SK-N-SH (cell line): ENCODE data around the gene BTN3A1. TPM values are rescaled to one million over a fixed set of nuclear protein-coding genes. Genes with fewer than 3 reads are reported as not detected.

ENCODE experiments used
- CTCF ChIA-PET: fragments of 300-600, 350-600 bp; formaldehyde crosslinking; extraction: SDS; loops from one replicate; lab custom pipeline; 2021; lab: Yijun Ruan, JAX
- POLR2A ChIA-PET: fragments of 350-600 bp; sonication (Branson Sonifier 250); formaldehyde crosslinking; extraction: SDS; loops from one replicate; lab custom pipeline; 2020; ENCODE audit warnings: antibody characterized with exemption, inconsistent platforms; lab: Yijun Ruan, JAX
- DNase-seq: peaks from one replicate; pipeline ENCODE4 v3.0.0; 2012
- H2AFZ ChIP-seq: fragments of 200-600 bp; sonication (generic); 2 replicates; pipeline ENCODE4 v1.8.1; 2016; ENCODE audit warnings: antibody characterized with exemption, mild to moderate bottlenecking, low read depth
- H3F3A ChIP-seq: fragments of 200-600 bp; sonication (generic); replicated peaks from 2 replicates; pipeline ENCODE3; 2016; ENCODE audit warnings: antibody characterized with exemption, mild to moderate bottlenecking; ENCODE audit not compliant: insufficient read depth
- H3K27ac ChIP-seq, 2 experiments: fragments of 200-500 bp in 1 of 2; fragments of 200-600 bp in 1 of 2; sonication (Bioruptor generic) in 1 of 2; sonication (generic), shearing (Covaris generic) in 1 of 2; 2 replicates each; pipeline versions ENCODE4 v1.5.1 to v1.6.1; 2014 to 2016; ENCODE audit warnings: low read depth in 2 of 2, inconsistent platforms in 1 of 2, low read length in 1 of 2, mild to moderate bottlenecking in 1 of 2, mixed read lengths in 1 of 2
- H3K27me3 ChIP-seq: fragments of 200-600 bp; sonication (generic), shearing (Covaris generic); 2 replicates; pipeline ENCODE4 v1.6.1; 2016; ENCODE audit warnings: mixed run types; ENCODE audit not compliant: insufficient read depth
- H3K36me3 ChIP-seq, 2 experiments: fragments of 200-500 bp in 1 of 2; fragments of 200-600 bp in 1 of 2; sonication (Bioruptor generic) in 1 of 2; sonication (generic) in 1 of 2; replicated peaks in 1 of 2; 2 replicates each; pipeline versions ENCODE3 to v1.5.1; 2014 to 2016; ENCODE audit warnings: low read length in 1 of 2, mild to moderate bottlenecking in 1 of 2; ENCODE audit not compliant: insufficient read depth in 2 of 2, control insufficient read depth in 1 of 2
- H3K4me1 ChIP-seq, 2 experiments: fragments of 200-500 bp in 1 of 2; fragments of 200-600 bp in 1 of 2; sonication (Bioruptor generic) in 1 of 2; sonication (generic), shearing (Covaris generic) in 1 of 2; 2 replicates each; pipeline versions ENCODE4 v1.5.1 to v1.6.1; 2014 to 2016; ENCODE audit warnings: low read depth in 1 of 2, low read length in 1 of 2, mixed run types in 1 of 2; ENCODE audit not compliant: insufficient read depth in 2 of 2, control insufficient read depth in 1 of 2
- H3K4me2 ChIP-seq: fragments of 200-600 bp; sonication (generic), shearing (Covaris generic); 2 replicates; pipeline ENCODE4 v1.6.1; 2017; ENCODE audit warnings: mixed run types
- H3K4me3 ChIP-seq, 2 experiments: fragments of 200-500 bp in 1 of 2; fragments of 200-600 bp in 1 of 2; sonication (Bioruptor generic) in 1 of 2; sonication (generic), shearing (Covaris generic) in 1 of 2; 2 replicates each; pipeline versions ENCODE4 v1.5.1 to v1.8.1; 2014 to 2016; ENCODE audit warnings: low read depth in 2 of 2, inconsistent platforms in 1 of 2, low read length in 1 of 2, mild to moderate bottlenecking in 1 of 2, mixed read lengths in 1 of 2, moderate library complexity in 1 of 2
- H3K79me2 ChIP-seq: fragments of 200-600 bp; sonication (generic); 2 replicates; pipeline ENCODE4 v1.8.1; 2017; ENCODE audit warnings: mild to moderate bottlenecking; ENCODE audit not compliant: insufficient read depth
- H3K9ac ChIP-seq: fragments of 200-600 bp; sonication (generic); 2 replicates; pipeline ENCODE4 v1.6.1; 2017; ENCODE audit warnings: mixed run types
- H3K9me2 ChIP-seq: fragments of 200-600 bp; sonication (generic); 2 replicates; pipeline ENCODE4 v1.6.1; 2017; ENCODE audit warnings: mixed run types
- H3K9me3 ChIP-seq: fragments of 200-600 bp; sonication (generic); 2 replicates; pipeline ENCODE4 v1.6.1; 2017; ENCODE audit warnings: mixed run types, mild to moderate bottlenecking, moderate library complexity
- H4K20me1 ChIP-seq: fragments of 200-600 bp; sonication (generic); 2 replicates; pipeline ENCODE4 v1.6.1; 2017; ENCODE audit warnings: mild to moderate bottlenecking, mixed run types; ENCODE audit not compliant: insufficient read depth
- CHD2 ChIP-seq: fragments of 150-350 bp; IDR thresholded peaks from 2 replicates; pipeline ENCODE4 v1.6.1; 2018; ENCODE audit warnings: low read length; ENCODE audit not compliant: partially characterized antibody
- ELF1 ChIP-seq: IDR thresholded peaks from 2 replicates; pipeline ENCODE4 v1.4.0; 2012
- FOSL2 ChIP-seq: IDR thresholded peaks from 2 replicates; pipeline ENCODE4 v1.4.0; 2012; ENCODE audit warnings: low read depth, mild to moderate bottlenecking, moderate library complexity, borderline replicate concordance
- FOXJ3 ChIP-seq: sonication (generic); formaldehyde crosslinking; IDR thresholded peaks from 2 replicates; pipeline ENCODE4 v1.5.1; 2020; ENCODE audit warnings: mild to moderate bottlenecking, missing genetic modification reagents
- FOXM1 ChIP-seq: IDR thresholded peaks from 2 replicates; pipeline ENCODE4 v1.4.0; 2012; ENCODE audit warnings: low read depth, mild to moderate bottlenecking
- GATA2 ChIP-seq: sonication (generic); formaldehyde crosslinking; IDR thresholded peaks from 2 replicates; pipeline ENCODE4 v1.5.0; 2020; ENCODE audit warnings: mild to moderate bottlenecking, missing genetic modification reagents
- JUND ChIP-seq: IDR thresholded peaks from 2 replicates; pipeline ENCODE4 v1.4.0; 2012
- NFIC ChIP-seq: IDR thresholded peaks from 2 replicates; pipeline ENCODE4 v1.4.0; 2012; ENCODE audit warnings: borderline replicate concordance
- POLR2AphosphoS5 ChIP-seq: IDR thresholded peaks from 2 replicates; pipeline ENCODE4 v1.6.1; 2012; ENCODE audit warnings: low read depth, low read length
- RAD21 ChIP-seq: IDR thresholded peaks from 2 replicates; pipeline ENCODE4 v1.6.1; 2012; ENCODE audit warnings: mild to moderate bottlenecking, low read length
- RCOR1 ChIP-seq: fragments of 150-350 bp; IDR thresholded peaks from 2 replicates; pipeline ENCODE4 v1.6.1; 2017; ENCODE audit warnings: antibody characterized with exemption, low read length
- RFX5 ChIP-seq: IDR thresholded peaks from 2 replicates; pipeline ENCODE4 v1.6.1; 2012; ENCODE audit warnings: mild to moderate bottlenecking, improper control_type of control experiment, low read length
- TAF1 ChIP-seq: IDR thresholded peaks from 2 replicates; pipeline ENCODE4 v1.6.1; 2012; ENCODE audit warnings: low read depth, mild to moderate bottlenecking, low read length, moderate library complexity, borderline replicate concordance
- TCF12 ChIP-seq: IDR thresholded peaks from 2 replicates; pipeline ENCODE4 v1.4.0; 2012
- TEAD4 ChIP-seq: IDR thresholded peaks from 2 replicates; pipeline ENCODE4 v1.4.0; 2012; ENCODE audit warnings: mild to moderate bottlenecking, borderline replicate concordance; ENCODE audit not compliant: insufficient read depth
- WGBS: methylation state at CpG from one replicate; pipeline ENCODE4 v1.1.6; 2017; ENCODE audit warnings: low lambda C conversion rate; 5-methylcytosine and 5-hydroxymethylcytosine counted together
- polyA plus RNA-seq, 3 experiments: library from polyadenylated mRNA; depleted of rRNA; stranded (reverse); fragments of >200 nt; gene quantifications; 2 replicates each; pipeline ENCODE4 v1.2.3, GENCODE V29; 2012
- TF ChIP-seq, protein P1 (sequence below): IDR thresholded peaks from 2 replicates; pipeline ENCODE4; 2012
- TF ChIP-seq, protein P2 (sequence below): IDR thresholded peaks from 2 replicates; pipeline ENCODE4 v1.4.0; 2012; ENCODE audit warnings: low read depth

Gene BTN3A1
- polyA plus RNA-seq, 1 of the 3 experiments (the other 2 are of a cell fraction): 14.2 TPM

- CTCF ChIA-PET: no interaction called here
- H3F3A ChIP-seq: no peaks in the 10 kb centered on the region
Observed at GRCh38 chr6:26426691-26427450, 24.8 kb downstream of the BTN3A1 start.

GRCh38 chr6:26427451-26427809, 25.4 kb downstream of the BTN3A1 start:
- Histone ChIP-seq H3K27me3 (no peaks in the 10 kb centered on the region), H3K4me1 (no peaks in the 10 kb centered on the region; a peak in 1 of 4 replicates), H4K20me1 (no peaks in the 10 kb centered on the region)
- no peak for TF ChIP-seq GATA2 (CRISPR knock-in tag)
- no peak for TF ChIP-seq TEAD4
- TF ChIP-seq RAD21: no peak
- no peak for TF ChIP-seq ELF1
- TF ChIP-seq, protein P1, sequence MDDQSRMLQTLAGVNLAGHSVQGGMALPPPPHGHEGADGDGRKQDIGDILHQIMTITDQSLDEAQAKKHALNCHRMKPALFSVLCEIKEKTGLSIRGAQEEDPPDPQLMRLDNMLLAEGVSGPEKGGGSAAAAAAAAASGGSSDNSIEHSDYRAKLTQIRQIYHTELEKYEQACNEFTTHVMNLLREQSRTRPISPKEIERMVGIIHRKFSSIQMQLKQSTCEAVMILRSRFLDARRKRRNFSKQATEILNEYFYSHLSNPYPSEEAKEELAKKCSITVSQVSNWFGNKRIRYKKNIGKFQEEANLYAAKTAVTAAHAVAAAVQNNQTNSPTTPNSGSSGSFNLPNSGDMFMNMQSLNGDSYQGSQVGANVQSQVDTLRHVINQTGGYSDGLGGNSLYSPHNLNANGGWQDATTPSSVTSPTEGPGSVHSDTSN: no peak
- TF ChIP-seq TCF12: no peak
- no peak for TF ChIP-seq FOXM1
- TF ChIP-seq FOSL2: no peak
- TF ChIP-seq, all 33 proteins: peak for 0
- Histone ChIP-seq H3F3A (no peaks in the 10 kb centered on the region), H3K27ac (no peak overlapping the region), H3K9me3 (no peaks in the 10 kb centered on the region), H2AFZ (no peak overlapping the region), H3K79me2 (peaks cover 8% of the 10 kb centered on the region; the same call in 1 of the 2 replicates), H3K9ac (no peak overlapping the region), H3K9me2 (no peaks in the 10 kb centered on the region), H3K36me3 (peaks cover 25 to 26% of the 10 kb centered on the region in 2 experiments), H3K4me3 (no peak overlapping the region), H3K4me2 (no peak overlapping the region)
- CTCF ChIA-PET: no interaction called here
- POLR2A ChIA-PET: no interaction called here
- 83% methylated on average over 1 of the region's 3 CpGs for WGBS
- no peak for DNase-seq

More at GRCh38 chr6:26426691-26427450, 24.8 kb downstream of the BTN3A1 start:
- Histone ChIP-seq H3K4me2 (no peak overlapping the region), H3K9ac (no peak overlapping the region), H2AFZ (no peak overlapping the region), H3K4me1 (peaks cover 0 to 2% of the 10 kb centered on the region in 2 experiments; a peak in 1 of 4 replicates)
- no peak for DNase-seq
- TF ChIP-seq TCF12 (no peak), NFIC (no peak), RCOR1 (no peak), GATA2 (CRISPR knock-in tag) (no peak), RAD21 (no peak), JUND (no peak), POLR2AphosphoS5 (no peak), RFX5 (no peak), FOXJ3 (CRISPR knock-in tag) (no peak), TEAD4 (no peak), FOXM1 (no peak), TAF1 (no peak), CHD2 (no peak)
- TF ChIP-seq, protein P1: no peak
- TF ChIP-seq, protein P2, sequence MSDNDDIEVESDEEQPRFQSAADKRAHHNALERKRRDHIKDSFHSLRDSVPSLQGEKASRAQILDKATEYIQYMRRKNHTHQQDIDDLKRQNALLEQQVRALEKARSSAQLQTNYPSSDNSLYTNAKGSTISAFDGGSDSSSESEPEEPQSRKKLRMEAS: no peak
- TF ChIP-seq, all 33 proteins: peak for 0
- 94% methylated on average over 5 of the region's 5 CpGs for WGBS
- Histone ChIP-seq H3K27me3 (no peaks in the 10 kb centered on the region), H3K4me3 (no peak overlapping the region), H3K9me2 (no peaks in the 10 kb centered on the region), H3K9me3 (no peaks in the 10 kb centered on the region), H3K27ac (no peak overlapping the region), H3K79me2 (peaks cover 13% of the 10 kb centered on the region; the same call in 1 of the 2 replicates), H3K36me3 (peaks cover 20 to 24% of the 10 kb centered on the region in 2 experiments), H4K20me1 (no peaks in the 10 kb centered on the region)
- POLR2A ChIA-PET: no interaction called here
